Measurements from ENCODE around the gene MYCN.

The MYCN gene

GRCh38 chr2:15931319-15931890, 8.9 kb upstream of the MYCN start:
- DNase-seq (ENCODE audit: low read depth in 2 of 2), result no peak

GRCh38 chr2:15931950-15932349, 8.4 kb upstream of the MYCN start:
- DNase-seq (ENCODE audit: low read depth in 2 of 2), result no peak

GRCh38 chr2:15932394-15933183, 7.8 kb upstream of the MYCN start:
- DNase-seq (ENCODE audit: low read depth in 2 of 2), result no peak

- DNase-seq (ENCODE audit: low read depth in 2 of 2), result no peak
Observed at GRCh38 chr2:15933184-15933845, 7.0 kb upstream of the MYCN start.

- no peak for DNase-seq (ENCODE audit: low read depth in 2 of 2)
Observed at GRCh38 chr2:15934291-15934945, 5.9 kb upstream of the MYCN start.

GRCh38 chr2:15935189-15935588, 5.2 kb upstream of the MYCN start:
- DNase-seq (ENCODE audit: low read depth in 2 of 2), result no peak

- no peak for DNase-seq (ENCODE audit: low read depth in 2 of 2)
Observed at GRCh38 chr2:15935675-15936074, 4.7 kb upstream of the MYCN start.

- no peak for DNase-seq (ENCODE audit: low read depth in 2 of 2)
Observed at GRCh38 chr2:15936277-15937104, 3.9 kb upstream of the MYCN start.

GRCh38 chr2:15937105-15937881, 3.1 kb upstream of the MYCN start:
- DNase-seq (ENCODE audit: low read depth in 2 of 2), result no peak

GRCh38 chr2:15937882-15938802, 2.2 kb upstream of the MYCN start:
- no peak for DNase-seq (ENCODE audit: low read depth in 2 of 2)

- no peak for DNase-seq (ENCODE audit: low read depth in 2 of 2)
Observed at GRCh38 chr2:15938803-15939555, 1.4 kb upstream of the MYCN start.

- DNase-seq (ENCODE audit: low read depth in 2 of 2), result no peak
Observed at GRCh38 chr2:15939556-15939853, 845 bp upstream of the MYCN start.

GRCh38 chr2:15940661-15941480, 521 bp downstream of the MYCN start:
- DNase-seq (ENCODE audit: low read depth in 2 of 2), result no peak

GRCh38 chr2:15941481-15941850, 1.1 kb downstream of the MYCN start:
- no peak for DNase-seq (ENCODE audit: low read depth in 2 of 2)

GRCh38 chr2:15941871-15942710, 1.7 kb downstream of the MYCN start:
- DNase-seq (ENCODE audit: low read depth in 2 of 2), result no peak

GRCh38 chr2:15942711-15943345, 2.5 kb downstream of the MYCN start:
- DNase-seq (ENCODE audit: low read depth in 2 of 2), result no peak

Data from stimulated activated CD8-positive, alpha-beta memory T cell treated with anti-CD3 and anti-CD28 coated beads, Interleukin-7, amount 100 ng/mL, for 4 hours (primary cell).